Neural crest cell (in vitro differentiated cells): ENCODE results near the gene ZER1. TPM values are rescaled to one million over a fixed set of nuclear protein-coding genes. Genes with fewer than 3 reads are reported as not detected.

Source experiments
- DNase-seq: peaks from one replicate; pipeline ENCODE4 v3.0.0; 2021; ENCODE audit warnings: low read depth, mixed read lengths, low spot score
- H3K27ac Mint-ChIP-seq: one replicate; pipeline ENCODE4 v1.8.0; 2021; ENCODE audit warnings: mild to moderate bottlenecking, mixed read lengths; ENCODE audit not compliant: unreplicated experiment
- H3K27me3 Mint-ChIP-seq: 2 replicates; pipeline ENCODE4 v1.8.0; 2021; ENCODE audit warnings: low read depth, mild to moderate bottlenecking, mixed read lengths
- H3K36me3 Mint-ChIP-seq: 2 replicates; pipeline ENCODE4 v1.8.0; 2021; ENCODE audit warnings: low read depth, mild to moderate bottlenecking, mixed read lengths
- H3K4me1 Mint-ChIP-seq: 2 replicates; pipeline ENCODE4 v1.8.0; 2021; ENCODE audit warnings: mixed read lengths
- H3K4me3 Mint-ChIP-seq: one replicate; pipeline ENCODE4 v1.8.0; 2021; ENCODE audit warnings: mild to moderate bottlenecking, mixed read lengths
- H3K9me3 Mint-ChIP-seq: 2 replicates; pipeline ENCODE4 v1.8.0; 2021; ENCODE audit warnings: mixed read lengths
- total RNA-seq: library from RNA; stranded (reverse); gene quantifications from 2 replicates; pipeline ENCODE4 v1.2.1, GENCODE V29; 2021
- TF ChIP-seq, protein P1 (sequence below): fragments of 200-600 bp; sonication (generic); conservative IDR thresholded peaks from 2 replicates; pipeline ENCODE4 v1.5.0; 2021; ENCODE audit warnings: antibody characterized with exemption, mild to moderate bottlenecking

Gene ZER1
- total RNA-seq, 1 donor from 2014 or later, result 19.1 TPM

DNA sequence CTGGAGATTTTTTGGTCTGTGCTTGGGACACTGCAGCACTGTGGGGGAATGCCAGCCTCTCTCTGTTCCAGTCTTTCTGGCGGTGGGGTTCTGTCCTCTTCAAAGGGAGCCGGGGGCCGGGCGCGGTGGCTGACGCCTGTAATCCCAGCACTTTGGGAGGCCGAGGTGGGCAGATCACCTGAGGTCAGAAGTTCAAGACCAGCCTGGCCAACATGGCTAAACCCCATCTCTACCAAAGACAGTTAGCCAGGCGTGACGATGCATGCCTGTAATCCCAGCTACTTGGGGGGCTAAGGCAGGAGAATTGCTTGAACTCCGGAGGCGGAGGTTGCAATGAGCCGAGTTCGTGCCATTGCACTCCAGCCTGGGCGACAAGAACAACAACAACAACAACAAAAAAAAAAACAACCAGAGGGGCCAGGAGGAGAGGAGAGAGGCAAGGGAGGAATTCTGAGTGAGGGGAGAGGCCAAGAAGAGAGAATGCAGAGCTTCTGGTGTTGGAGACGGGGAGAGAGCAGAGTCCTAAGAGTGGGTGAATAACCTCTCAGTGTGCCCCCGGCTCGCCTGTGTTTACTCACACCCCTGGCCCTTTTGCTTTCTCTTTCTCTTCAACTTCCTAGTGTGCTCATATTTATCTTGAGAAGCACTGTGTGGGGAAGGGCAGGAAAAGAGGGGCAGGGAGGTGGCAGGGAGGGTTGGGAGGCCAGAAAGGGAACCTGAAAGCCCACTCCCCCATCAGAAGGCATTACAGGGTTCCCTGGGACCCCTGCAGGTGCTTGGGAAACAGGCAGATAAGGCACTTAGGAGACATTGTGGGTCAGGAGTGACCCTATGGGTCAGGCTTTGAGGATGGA, 85.9 kb downstream of the ZER1 start:
- H3K9me3 Mint-ChIP-seq, result no peaks in the 10 kb centered on the region
- DNase-seq, result no peak
- H3K27ac Mint-ChIP-seq, result no peak overlapping the region
- H3K4me1 Mint-ChIP-seq, result peaks cover 50% of the 10 kb centered on the region
- TF ChIP-seq, protein P1, sequence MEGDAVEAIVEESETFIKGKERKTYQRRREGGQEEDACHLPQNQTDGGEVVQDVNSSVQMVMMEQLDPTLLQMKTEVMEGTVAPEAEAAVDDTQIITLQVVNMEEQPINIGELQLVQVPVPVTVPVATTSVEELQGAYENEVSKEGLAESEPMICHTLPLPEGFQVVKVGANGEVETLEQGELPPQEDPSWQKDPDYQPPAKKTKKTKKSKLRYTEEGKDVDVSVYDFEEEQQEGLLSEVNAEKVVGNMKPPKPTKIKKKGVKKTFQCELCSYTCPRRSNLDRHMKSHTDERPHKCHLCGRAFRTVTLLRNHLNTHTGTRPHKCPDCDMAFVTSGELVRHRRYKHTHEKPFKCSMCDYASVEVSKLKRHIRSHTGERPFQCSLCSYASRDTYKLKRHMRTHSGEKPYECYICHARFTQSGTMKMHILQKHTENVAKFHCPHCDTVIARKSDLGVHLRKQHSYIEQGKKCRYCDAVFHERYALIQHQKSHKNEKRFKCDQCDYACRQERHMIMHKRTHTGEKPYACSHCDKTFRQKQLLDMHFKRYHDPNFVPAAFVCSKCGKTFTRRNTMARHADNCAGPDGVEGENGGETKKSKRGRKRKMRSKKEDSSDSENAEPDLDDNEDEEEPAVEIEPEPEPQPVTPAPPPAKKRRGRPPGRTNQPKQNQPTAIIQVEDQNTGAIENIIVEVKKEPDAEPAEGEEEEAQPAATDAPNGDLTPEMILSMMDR, result no peak
- H3K36me3 Mint-ChIP-seq, result peaks cover 4% of the 10 kb centered on the region
- H3K4me3 Mint-ChIP-seq, result peak overlapping the region; percentile 90
- peaks cover 5% of the 10 kb centered on the region for H3K27me3 Mint-ChIP-seq

DNA sequence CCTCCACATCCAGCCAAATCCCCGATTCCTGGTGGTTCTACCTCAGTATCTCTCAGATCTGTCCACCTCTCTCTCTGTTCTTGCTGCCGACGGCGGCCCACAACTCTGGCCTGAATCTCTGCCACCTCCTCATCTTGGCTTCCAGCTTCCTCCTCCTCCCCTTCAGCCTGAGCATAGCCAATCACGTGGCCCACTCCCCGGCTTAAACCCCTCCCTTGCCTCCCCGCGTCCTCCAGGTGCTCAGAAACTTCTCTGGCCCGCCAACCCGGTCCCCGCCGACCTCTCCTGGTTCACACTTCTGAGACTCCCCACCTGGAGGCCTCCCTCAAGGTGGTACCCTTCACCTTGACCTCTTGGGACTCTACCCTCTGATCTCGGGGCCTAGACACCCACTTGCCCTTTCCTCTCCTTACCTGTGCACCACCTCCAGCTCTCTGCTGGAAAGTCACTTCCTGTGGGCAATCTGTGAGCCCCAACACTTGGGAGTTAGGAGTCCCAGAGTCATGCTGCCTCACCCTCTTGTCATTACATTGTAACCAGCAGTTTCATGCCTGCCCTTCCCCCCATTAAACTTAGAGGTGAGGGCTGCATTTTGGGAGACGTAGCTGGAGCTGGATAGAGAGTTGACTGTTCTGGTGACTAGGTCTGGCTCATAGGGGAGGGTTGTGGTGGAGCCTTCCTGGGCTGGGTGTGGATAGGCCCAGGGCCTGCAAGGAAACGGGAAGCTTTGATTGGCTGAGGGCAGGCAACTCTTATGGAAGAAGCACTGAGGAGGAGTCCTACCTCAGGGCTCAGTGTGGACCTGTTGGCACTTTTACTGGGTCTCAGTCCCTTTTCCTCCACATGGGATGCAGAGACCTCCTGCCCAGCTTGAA, 87.2 kb downstream of the ZER1 start:
- Mint-ChIP-seq H3K27ac (peak overlapping the region; percentile 36), H3K27me3 (peaks cover 2% of the 10 kb centered on the region), H3K9me3 (no peaks in the 10 kb centered on the region), H3K4me3 (peak overlapping the region; percentile 90), H3K4me1 (peaks cover 46% of the 10 kb centered on the region), H3K36me3 (no peaks in the 10 kb centered on the region)
- DNase-seq, result no peak
- TF ChIP-seq, protein P1, result no peak

DNA sequence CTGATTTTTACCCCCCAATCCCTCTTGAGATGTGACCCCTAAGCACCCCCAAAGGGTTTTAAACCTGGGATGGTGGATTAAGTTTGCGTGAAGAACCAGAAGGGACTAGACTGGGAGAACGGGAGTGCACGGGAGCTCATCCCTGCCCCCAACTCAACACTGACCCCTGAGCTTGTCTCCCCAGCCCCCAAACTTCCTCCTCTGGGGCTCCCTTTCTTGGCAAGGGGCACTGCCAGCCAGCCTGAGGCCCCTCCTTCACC, 87.7 kb downstream of the ZER1 start:
- peaks cover 46% of the 10 kb centered on the region for H3K4me1 Mint-ChIP-seq
- DNase-seq, result no peak
- H3K27ac Mint-ChIP-seq, result peak overlapping the region; percentile 36
- H3K9me3 Mint-ChIP-seq, result no peaks in the 10 kb centered on the region
- peak overlapping the region; percentile 90 for H3K4me3 Mint-ChIP-seq
- peaks cover 2% of the 10 kb centered on the region for H3K27me3 Mint-ChIP-seq
- no peaks in the 10 kb centered on the region for H3K36me3 Mint-ChIP-seq
- TF ChIP-seq, protein P1, result no peak

DNA sequence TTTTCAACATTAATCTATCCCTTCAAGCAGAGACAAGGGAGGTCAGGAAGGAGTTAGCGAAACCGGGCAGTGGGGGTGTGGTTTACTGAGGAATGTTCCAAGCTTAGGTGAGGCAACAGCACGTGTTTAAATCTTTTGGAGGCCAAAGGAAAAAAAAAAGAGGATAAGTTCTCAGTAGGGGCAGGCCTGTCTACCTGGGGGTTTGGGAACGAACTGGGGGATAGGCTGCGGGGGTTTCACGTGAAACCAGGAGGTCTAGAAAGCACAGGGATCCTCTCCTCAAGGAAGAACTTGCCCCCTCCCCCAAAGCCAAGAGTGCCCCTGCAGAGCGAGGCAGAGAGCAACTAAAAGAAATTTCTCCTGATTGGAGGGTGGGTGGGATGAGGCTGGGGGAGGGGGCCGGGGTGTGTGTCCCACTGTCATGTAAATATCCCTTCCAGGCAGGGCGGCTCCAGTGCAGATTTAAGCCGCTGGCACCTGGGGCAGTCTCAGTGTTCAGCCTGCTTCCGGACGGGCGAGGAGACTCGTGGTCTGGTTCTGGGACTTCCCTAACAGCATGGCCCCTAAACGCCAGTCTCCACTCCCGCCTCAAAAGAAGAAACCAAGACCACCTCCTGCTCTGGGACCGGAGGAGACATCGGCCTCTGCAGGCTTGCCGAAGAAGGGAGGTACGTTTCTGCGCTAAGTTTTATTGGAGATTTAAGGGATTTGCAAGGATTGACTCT, 88.2 kb downstream of the ZER1 start:
- Mint-ChIP-seq H3K9me3 (no peaks in the 10 kb centered on the region), H3K4me3 (peak overlapping the region; percentile 90), H3K27ac (peak overlapping the region; percentile 64), H3K36me3 (no peaks in the 10 kb centered on the region), H3K4me1 (peaks cover 45% of the 10 kb centered on the region), H3K27me3 (peaks cover 2% of the 10 kb centered on the region)
- peak; percentile 36 for DNase-seq
- TF ChIP-seq, protein P1, result no peak

Other genes starting within 250 kb of the ZER1 start
- gene SPTAN1, start 219.3 kb downstream of the ZER1 start, total RNA-seq, result 280 and 289 TPM in 2 replicates
- 120 and 128 TPM in 2 replicates for gene DYNC2I2, start 115.1 kb downstream of the ZER1 start, total RNA-seq
- gene SET, start 82.7 kb downstream of the ZER1 start, total RNA-seq, result 891 and 930 TPM in 2 replicates
- gene PKN3, start 69.4 kb downstream of the ZER1 start, total RNA-seq, result 28.0 and 30.0 TPM in 2 replicates
- 15.1 and 15.7 TPM in 2 replicates for gene ZDHHC12, start 47.8 kb downstream of the ZER1 start, total RNA-seq
- gene TBC1D13, start 15.3 kb upstream of the ZER1 start, total RNA-seq, result 28.9 and 32.3 TPM in 2 replicates
- gene ENDOG, start 46.6 kb upstream of the ZER1 start, total RNA-seq, result 21.9 and 23.7 TPM in 2 replicates
- 66.7 and 66.8 TPM in 2 replicates for gene SPOUT1, start 57.9 kb upstream of the ZER1 start, total RNA-seq
- gene KYAT1, start 110.0 kb upstream of the ZER1 start, total RNA-seq, result 17.7 and 17.9 TPM in 2 replicates
- gene LRRC8A, start 110.2 kb upstream of the ZER1 start, total RNA-seq, result 48.5 and 49.7 TPM in 2 replicates
- 3.9 and 5.0 TPM in 2 replicates for gene PHYHD1, start 149.1 kb upstream of the ZER1 start, total RNA-seq
- 20.7 and 21.1 TPM in 2 replicates for gene DOLK, start 175.7 kb upstream of the ZER1 start, total RNA-seq
- gene NUP188, start 175.8 kb upstream of the ZER1 start, total RNA-seq, result 128 TPM in 2 replicates